ENCODE measurements around the gene RNF41.

- TF ChIP-seq TAF1 (IDR thresholded peaks at IDR 0.05; ENCODE audit: borderline replicate concordance, low read depth, low read length) (peak; percentile 96), POLR2A (IDR thresholded peaks at IDR 0.05; ENCODE audit: low read depth, low read length) (peak; percentile 99), POLR2AphosphoS5 (IDR thresholded peaks at IDR 0.05; ENCODE audit: low read depth, low read length) (peak; percentile 99)
Measured at GRCh38 chr12:56158029-56158925, 63.4 kb downstream of the RNF41 start, which contains the start of gene MYL6.
